Aorta (tissue), 5 donors: ENCODE data around the gene NTMT1. TPM values are rescaled to one million over a fixed set of nuclear protein-coding genes. Genes with fewer than 3 reads are reported as not detected.
A peak's percentile ranks its signal among the peaks of the same experiment; 100 is the strongest.

Experiments
- ATAC-seq: fragments of 200-7000 bp; cut with Tn5 transposase; one replicate; pipeline ENCODE4 v1.9.1; 2022; ENCODE audit warnings: moderate library complexity; ENCODE audit not compliant: low FRiP score
- DNase-seq, 2 donors: peaks; one replicate each; pipeline ENCODE4 v3.0.0-alpha.2; 2020
- H3K27ac ChIP-seq, 2 donors: one replicate each; pipeline ENCODE4 v1.5.1; 2013; ENCODE audit warnings: low read length in 2 of 2, mild to moderate bottlenecking in 2 of 2, moderate library complexity in 2 of 2, control low read depth in 1 of 2, inconsistent platforms in 1 of 2, low read depth in 1 of 2
- H3K27me3 ChIP-seq, 2 donors: one replicate each; pipeline ENCODE4 v1.6.1; 2013; ENCODE audit warnings: control low read depth in 1 of 2, low read length in 1 of 2, mild to moderate bottlenecking in 1 of 2, moderate library complexity in 1 of 2; ENCODE audit not compliant: insufficient read depth in 2 of 2, control insufficient read depth in 1 of 2
- H3K36me3 ChIP-seq, 2 donors: one replicate each; pipeline ENCODE4 v1.6.1; 2013; ENCODE audit warnings: control low read depth in 1 of 2, low read length in 1 of 2, mild to moderate bottlenecking in 1 of 2; ENCODE audit not compliant: insufficient read depth in 2 of 2, control insufficient read depth in 1 of 2
- H3K4me1 ChIP-seq, 2 donors: one replicate each; pipeline ENCODE4 v1.6.1; 2013; ENCODE audit warnings: low read length in 2 of 2, control low read depth in 1 of 2, mild to moderate bottlenecking in 1 of 2, moderate library complexity in 1 of 2; ENCODE audit not compliant: insufficient read depth in 2 of 2, control insufficient read depth in 1 of 2
- H3K4me3 ChIP-seq, 2 donors: one replicate each; pipeline ENCODE4 v1.5.1; 2013; ENCODE audit warnings: low read length in 2 of 2, control low read depth in 1 of 2, mild to moderate bottlenecking in 1 of 2
- H3K9me3 ChIP-seq: one replicate; pipeline ENCODE4 v1.6.1; 2013; ENCODE audit warnings: mild to moderate bottlenecking, low read length; ENCODE audit not compliant: control insufficient read depth
- WGBS, 2 donors: extraction: QIAGEN DNeasy Blood & Tissue Kit; methylation state at CpG; one replicate each; pipeline ENCODE4 v1.1.7; 2013; 5-methylcytosine and 5-hydroxymethylcytosine counted together
- intact Hi-C, 2 donors: fragments of 100-400 bp; cut with DNase I; formaldehyde crosslinking; loops; one replicate each; pipeline versions ENCODE4 v1.14.2 to v1.15.0; 2022
- polyA plus RNA-seq, 2 donors: library from polyadenylated mRNA; stranded (reverse); fragments of 200-250 nt; gene quantifications; one replicate each; pipeline ENCODE4 v1.2.3, GENCODE V29; 2013
- total RNA-seq, 2 donors: library from RNA; stranded (reverse); fragmentation: NEBNext Ultra II Directional; extraction: Animal tissue kit (Norgen Biotek cat#: 25700); gene quantifications; one replicate each; pipeline ENCODE4 v1.2.1, GENCODE V29; 2021
- donor health status: healthy with polysubstance abuse.
- donor health status: Bipolar disorder and iron deficiency.
- donor health status: DM: no; HTN: no; CAD: no.
- donor health status: DM: no; HTN: no; CAD: no.
- donor health status: DM: yes; HTN: yes; CAD: no.

The NTMT1 gene
- total and polyA plus RNA-seq, 4 donors: 22.7 to 41.1 (median 30.0) TPM

GRCh38 chr9:129617167-129617566 is 8.8 kb upstream of the NTMT1 start:
- ATAC-seq: no peak
- WGBS, 2 donors: 12 to 13% methylated on average over 1 of the region's 1 CpG

GRCh38 chr9:129619787-129620668 is 5.9 kb upstream of the NTMT1 start:
- ATAC-seq (peak; percentile 17), DNase-seq (no peak)
- Histone ChIP-seq H3K27ac (no peak overlapping the region), H3K36me3 (no peaks in the 10 kb centered on the region), H3K9me3 (no peaks in the 10 kb centered on the region), H3K4me3 (peak overlapping the region; percentile 12 to 42), H3K27me3 (no peaks in the 10 kb centered on the region), H3K4me1 (no peaks in the 10 kb centered on the region)
- WGBS, 2 donors: 1% methylated on average over 57 to 82 of the region's 82 CpGs
- intact Hi-C loops: no loop called here

More at GRCh38 chr9:129617167-129617566, 8.8 kb upstream of the NTMT1 start:
- no peaks in the 10 kb centered on the region for H3K9me3 ChIP-seq
- H3K4me3 ChIP-seq: no peak overlapping the region
- no peak for DNase-seq
- H3K4me1 ChIP-seq: no peaks in the 10 kb centered on the region
- intact Hi-C loops: no loop called here
- H3K36me3 ChIP-seq: no peaks in the 10 kb centered on the region
- H3K27me3 ChIP-seq: no peaks in the 10 kb centered on the region
- no peak overlapping the region for H3K27ac ChIP-seq

- Histone ChIP-seq H3K4me3 (peak within 1 kb of the TSS; percentile 12 to 42), H3K9me3 (no peaks in the 10 kb centered on the region), H3K27me3 (no peaks in the 10 kb centered on the region), H3K4me1 (no peaks in the 10 kb centered on the region), H3K36me3 (no peaks in the 10 kb centered on the region), H3K27ac (no peak within 1 kb of the TSS)
- ATAC-seq (no peak), DNase-seq (no peak)
- intact Hi-C loops: no loop called here
- 20 to 24% methylated on average over 21 of the region's 21 CpGs for WGBS, 2 donors
Measured at GRCh38 chr9:129620669-129621295, 5.2 kb upstream of the NTMT1 start, which contains the start of gene C9orf50. Gene C9orf50, minus strand, starts transcription at chr9:129621101. Its CDS starts 527 bp downstream, at chr9:129620574.

GRCh38 chr9:129623331-129623730 is 2.6 kb upstream of the NTMT1 start:
- no peaks in the 10 kb centered on the region for H3K27me3 ChIP-seq
- no peak for ATAC-seq
- H3K27ac ChIP-seq: no peak overlapping the region
- no peak for DNase-seq
- H3K4me3 ChIP-seq: no peak overlapping the region
- WGBS, 2 donors: 62 to 75% methylated on average over 6 of the region's 6 CpGs
- no peaks in the 10 kb centered on the region for H3K36me3 ChIP-seq
- intact Hi-C loops: no loop called here
- H3K4me1 ChIP-seq: no peaks in the 10 kb centered on the region
- H3K9me3 ChIP-seq: no peaks in the 10 kb centered on the region

GRCh38 chr9:129624168-129624759 is 1.7 kb upstream of the NTMT1 start:
- no peak overlapping the region for H3K4me3 ChIP-seq
- H3K27me3 ChIP-seq: no peaks in the 10 kb centered on the region
- intact Hi-C loops: no loop called here
- no peaks in the 10 kb centered on the region for H3K36me3 ChIP-seq
- DNase-seq (peak; percentile 78 to 90), ATAC-seq (no peak)
- H3K4me1 ChIP-seq: no peaks in the 10 kb centered on the region
- H3K9me3 ChIP-seq: no peaks in the 10 kb centered on the region
- H3K27ac ChIP-seq: no peak overlapping the region
- 39 to 41% methylated on average over 12 of the region's 12 CpGs for WGBS, 2 donors

GRCh38 chr9:129624947-129625346 is 1.0 kb upstream of the NTMT1 start:
- intact Hi-C loops: no loop called here
- Histone ChIP-seq H3K9me3 (no peaks in the 10 kb centered on the region), H3K27me3 (no peaks in the 10 kb centered on the region), H3K36me3 (no peaks in the 10 kb centered on the region), H3K4me1 (no peaks in the 10 kb centered on the region), H3K4me3 (no peak overlapping the region), H3K27ac (no peak overlapping the region)
- DNase-seq: no peak
- WGBS, 2 donors: 38 to 44% methylated on average over 9 of the region's 9 CpGs
- ATAC-seq: no peak

- intact Hi-C loops: no loop called here
Measured at GRCh38 chr9:129626625-129627284, 792 bp downstream of the NTMT1 start.

GRCh38 chr9:129627556-129628440 is 1.8 kb downstream of the NTMT1 start:
- intact Hi-C loops: no loop called here
- Histone ChIP-seq H3K9me3 (no peaks in the 10 kb centered on the region), H3K4me3 (no peak overlapping the region), H3K27ac (no peak overlapping the region), H3K4me1 (no peaks in the 10 kb centered on the region), H3K27me3 (no peaks in the 10 kb centered on the region), H3K36me3 (no peaks in the 10 kb centered on the region)
- ATAC-seq: no peak
- 42 to 45% methylated on average over 12 of the region's 12 CpGs for WGBS, 2 donors
- DNase-seq: no peak

More at GRCh38 chr9:129626625-129627284, 792 bp downstream of the NTMT1 start:
- 1% methylated on average over 20 of the region's 20 CpGs for WGBS, 2 donors
- ATAC-seq: no peak
- H3K4me1 ChIP-seq: no peaks in the 10 kb centered on the region
- H3K27ac ChIP-seq: peak overlapping the region in 1 of 2 donors; percentile 88
- H3K4me3 ChIP-seq: peak overlapping the region; percentile 53 to 64
- DNase-seq: no peak
- no peaks in the 10 kb centered on the region for H3K9me3 ChIP-seq
- H3K36me3 ChIP-seq: no peaks in the 10 kb centered on the region
- no peaks in the 10 kb centered on the region for H3K27me3 ChIP-seq
